Measurements from ENCODE around the gene PACSIN2.
"Not testable (repeated sequence)": the region's sequence is repeated elsewhere in the genome, so short reads cannot be mapped to it uniquely, and the experiment has no call there.

PACSIN2 gene

DNA sequence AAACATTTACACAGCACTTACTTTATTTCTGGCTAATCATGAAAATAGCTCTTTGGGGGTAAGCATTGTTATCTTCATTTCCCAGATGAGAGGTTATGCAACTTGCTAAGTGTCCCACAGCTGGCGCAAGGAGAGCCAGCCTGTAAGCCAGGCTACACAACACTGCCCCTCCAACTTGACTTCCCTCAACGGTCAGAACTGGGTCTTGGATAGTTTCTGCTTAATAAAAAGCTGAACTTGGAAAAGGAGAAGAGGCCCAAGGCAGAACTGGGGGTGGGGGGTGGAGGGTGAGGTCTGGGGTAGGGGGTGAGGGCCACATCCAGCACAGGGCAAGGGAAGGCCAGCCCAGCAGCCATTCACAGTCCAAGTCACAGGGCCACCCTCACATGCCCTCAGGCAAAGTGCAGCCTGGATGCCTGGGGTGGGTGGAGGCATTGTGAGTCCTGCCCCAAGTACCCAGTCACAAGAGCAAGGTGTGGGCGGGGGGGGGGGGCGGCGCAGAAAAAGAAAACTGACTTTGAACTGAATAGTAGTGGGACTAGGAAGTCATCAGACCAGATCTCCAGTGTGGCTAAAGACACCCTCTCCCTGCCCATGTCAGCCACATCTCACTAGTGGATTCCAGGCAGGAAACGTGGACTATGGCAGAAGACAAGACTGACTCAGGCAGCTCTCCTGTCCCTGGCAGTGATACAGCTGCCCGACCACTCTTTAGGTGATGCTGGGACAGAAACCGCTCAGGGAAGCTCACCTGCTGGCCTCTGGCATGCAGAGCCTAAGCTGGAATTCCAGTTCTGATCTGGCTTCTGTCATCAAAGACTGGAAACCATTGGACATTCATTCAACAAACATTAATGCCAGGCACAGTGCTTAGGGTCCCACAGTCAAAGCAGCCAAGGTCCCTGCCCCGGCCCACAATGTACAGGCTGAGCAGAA, 52.4 kb downstream of the PACSIN2 start:
- no peak for DNase-seq

DNA sequence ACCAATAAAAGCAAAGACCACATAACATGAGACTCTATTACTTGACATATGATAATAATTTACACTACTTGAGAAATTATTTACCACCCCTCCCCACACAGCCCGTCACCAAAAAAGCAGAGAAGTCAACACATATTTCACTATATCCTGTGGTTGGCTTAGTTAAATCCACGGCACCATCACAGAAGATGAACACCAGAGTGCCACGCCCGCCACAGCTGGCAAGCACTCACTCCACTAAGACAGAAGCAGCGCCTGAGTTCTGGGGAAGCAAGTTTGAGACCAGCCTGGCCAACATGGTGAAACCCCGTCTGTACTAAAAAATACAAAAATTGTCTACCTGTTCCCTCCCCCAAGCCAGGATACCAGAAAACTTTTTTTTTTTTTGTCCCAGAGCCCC, 53.1 kb downstream of the PACSIN2 start:
- no peak for DNase-seq

DNA sequence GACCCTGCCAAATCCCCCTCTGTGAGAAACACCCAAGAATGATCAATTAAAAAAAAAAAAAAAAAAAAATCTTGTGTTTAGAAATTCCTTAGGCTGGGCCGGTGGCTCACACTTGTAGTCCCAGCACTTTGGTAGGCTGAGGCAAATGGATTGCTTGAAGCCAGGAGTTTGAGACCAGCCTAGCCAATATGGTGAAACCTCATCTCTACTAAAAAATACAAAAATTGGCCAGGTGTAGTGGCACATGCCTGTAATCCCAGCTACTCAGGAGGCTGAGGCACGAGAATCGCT, 53.6 kb downstream of the PACSIN2 start:
- not testable (repeated sequence) for DNase-seq

DNA sequence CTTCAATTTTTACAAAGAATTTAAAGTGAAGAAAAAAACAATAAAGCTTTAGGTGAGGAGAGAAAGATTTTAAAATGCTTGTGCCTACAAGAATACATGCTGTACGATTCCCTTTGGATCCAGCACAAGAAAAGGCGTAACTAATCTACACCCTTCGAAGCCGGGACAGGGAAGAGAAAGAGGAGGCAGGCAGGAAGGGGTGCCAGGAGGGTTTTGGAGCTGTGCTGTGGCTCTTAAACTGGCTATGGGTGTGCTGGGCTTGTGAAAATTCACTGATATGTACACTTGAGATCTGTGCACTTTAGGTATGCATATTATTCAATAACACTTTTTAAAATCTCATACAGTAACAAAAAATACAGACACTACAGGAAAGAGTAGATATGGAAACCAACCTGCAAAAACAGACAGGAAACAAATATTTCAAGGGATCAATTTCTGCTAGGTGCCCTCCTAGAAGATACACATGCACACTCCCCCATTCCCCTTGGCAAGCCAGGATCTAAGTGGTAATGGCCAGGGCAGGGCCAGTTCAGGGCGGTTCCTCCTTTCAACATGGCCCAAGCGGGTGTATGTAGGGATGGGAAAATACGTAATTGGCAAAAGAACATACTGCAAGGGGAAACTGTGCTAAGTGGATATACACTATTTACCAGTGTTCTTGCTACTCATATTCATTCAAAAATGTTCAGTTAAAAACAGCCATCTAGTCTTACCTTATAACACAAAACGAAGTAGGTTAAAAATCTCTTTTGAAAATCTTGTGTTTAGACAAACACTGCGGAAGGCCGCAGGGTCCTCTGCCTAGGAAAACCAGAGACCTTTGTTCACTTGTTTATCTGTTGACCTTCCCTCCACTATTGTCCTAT, 54.2 kb downstream of the PACSIN2 start:
- no peak for DNase-seq

DNA sequence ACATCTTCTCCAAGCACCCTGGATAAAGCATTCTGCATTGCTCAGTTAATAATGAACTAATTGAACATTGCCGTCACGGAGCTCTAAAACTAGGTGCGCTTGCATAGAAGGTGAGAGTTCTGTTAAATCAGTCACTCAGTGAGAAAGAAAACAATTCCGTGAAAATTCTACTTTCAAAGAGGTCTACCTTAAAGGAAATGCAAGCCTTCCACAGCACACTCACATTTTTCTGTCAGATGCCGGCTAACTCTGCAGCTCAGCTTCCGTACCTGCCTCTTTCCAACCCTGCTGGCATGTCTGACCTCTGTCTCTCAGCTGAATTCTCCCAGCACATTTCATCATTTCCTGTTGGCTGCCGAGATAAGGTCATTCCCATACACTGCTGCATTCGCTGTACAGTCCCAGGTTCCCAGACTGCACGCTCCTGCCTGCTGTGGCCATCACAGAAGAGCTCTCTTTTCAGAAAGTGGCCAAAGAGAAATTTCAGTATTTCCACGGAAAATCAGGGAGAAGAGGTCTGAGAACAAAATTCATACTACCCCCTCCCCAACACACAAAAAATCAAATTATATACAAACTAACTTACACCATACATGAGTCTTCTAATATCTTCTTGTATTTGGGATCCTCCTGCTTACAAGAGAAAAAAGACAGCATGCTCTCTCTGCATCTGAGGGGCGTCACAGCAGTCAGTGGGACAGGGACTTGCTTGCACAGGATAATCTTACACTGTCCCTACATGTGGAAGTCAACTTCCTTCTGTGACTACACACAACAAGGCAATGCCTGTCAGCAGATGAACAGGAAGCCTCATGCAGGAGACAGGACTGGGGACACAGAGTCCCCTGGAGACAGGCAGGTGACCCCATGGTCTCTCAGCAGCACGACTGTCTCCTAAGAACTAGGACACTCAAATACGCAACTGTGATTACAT, 55.1 kb downstream of the PACSIN2 start:
- no peak for DNase-seq

DNA sequence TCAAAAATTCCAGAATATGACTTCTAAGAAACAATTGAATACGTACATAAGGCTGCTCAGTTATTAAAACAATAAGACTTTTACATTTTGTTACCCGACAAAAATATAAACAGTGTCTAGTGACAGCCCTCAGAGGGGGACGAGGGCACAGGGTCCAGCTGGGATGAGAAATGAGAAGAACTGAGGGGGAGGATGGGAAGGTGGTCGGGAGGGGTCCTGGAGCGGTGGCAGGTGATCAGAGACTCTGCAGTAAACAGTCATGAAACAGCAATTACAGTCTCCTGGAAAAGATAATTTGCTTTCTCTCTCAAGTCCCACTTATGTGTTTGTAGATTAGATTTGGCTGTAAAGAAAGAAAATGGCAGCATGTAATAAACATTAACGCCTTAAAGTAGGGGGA, 56.0 kb downstream of the PACSIN2 start:
- no peak for DNase-seq

DNA sequence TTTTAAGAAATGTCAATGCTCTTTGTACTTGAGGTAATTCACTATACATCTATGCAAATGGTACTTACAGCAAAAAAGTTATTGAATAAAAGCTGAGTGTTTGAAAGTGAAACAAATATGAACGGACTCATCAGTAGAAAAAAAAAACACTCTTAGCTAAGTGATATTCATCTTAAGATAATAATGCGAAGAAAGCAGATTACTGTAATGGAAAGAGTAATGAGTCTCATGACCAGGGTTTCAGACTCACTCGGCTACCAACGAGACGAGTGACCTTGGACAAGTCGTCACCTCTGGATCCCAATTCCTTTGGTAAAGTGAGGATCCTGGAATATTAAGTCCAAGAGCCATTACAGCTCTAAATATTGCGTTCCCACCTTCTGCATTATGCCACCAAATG, 57.0 kb downstream of the PACSIN2 start:
- no peak for DNase-seq

DNA sequence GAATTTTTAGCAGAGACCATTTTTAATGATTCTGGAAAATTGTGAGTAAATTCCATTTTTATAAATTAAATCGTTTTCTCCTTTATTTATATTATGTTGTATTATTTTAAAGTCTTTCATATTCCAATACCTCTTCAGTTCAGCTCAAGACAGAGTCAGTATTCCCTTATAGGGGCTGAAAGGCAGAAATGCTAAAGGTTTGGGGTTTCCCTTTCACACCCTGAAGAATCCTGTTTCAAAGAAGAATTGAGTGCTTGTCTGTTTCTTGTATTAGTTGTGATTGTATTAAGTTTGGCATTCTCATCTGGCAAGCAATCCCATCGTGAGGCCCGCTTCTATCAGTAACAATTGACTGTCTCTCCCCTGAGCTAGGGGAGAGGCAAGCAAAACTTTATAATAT, 57.4 kb downstream of the PACSIN2 start:
- no peak for DNase-seq

DNA sequence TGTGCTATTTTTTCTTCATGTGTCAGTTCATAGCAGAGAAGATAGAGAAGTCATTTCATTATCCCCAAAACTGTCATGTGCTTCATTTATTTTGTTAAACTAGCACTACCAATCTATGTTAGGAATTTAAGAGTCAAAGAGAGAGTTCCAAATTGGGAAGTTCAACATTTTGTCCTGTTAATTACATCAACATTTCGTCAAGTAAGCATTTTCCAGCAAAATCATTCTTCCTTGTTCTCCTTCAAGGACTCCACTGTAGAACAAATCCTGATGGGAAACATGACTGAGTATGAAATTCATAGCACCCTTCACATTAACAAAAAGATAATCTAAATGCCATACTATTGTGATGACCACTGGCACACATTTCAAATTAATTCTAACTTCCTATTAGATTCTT, 59.1 kb downstream of the PACSIN2 start:
- DNase-seq = no peak

DNA sequence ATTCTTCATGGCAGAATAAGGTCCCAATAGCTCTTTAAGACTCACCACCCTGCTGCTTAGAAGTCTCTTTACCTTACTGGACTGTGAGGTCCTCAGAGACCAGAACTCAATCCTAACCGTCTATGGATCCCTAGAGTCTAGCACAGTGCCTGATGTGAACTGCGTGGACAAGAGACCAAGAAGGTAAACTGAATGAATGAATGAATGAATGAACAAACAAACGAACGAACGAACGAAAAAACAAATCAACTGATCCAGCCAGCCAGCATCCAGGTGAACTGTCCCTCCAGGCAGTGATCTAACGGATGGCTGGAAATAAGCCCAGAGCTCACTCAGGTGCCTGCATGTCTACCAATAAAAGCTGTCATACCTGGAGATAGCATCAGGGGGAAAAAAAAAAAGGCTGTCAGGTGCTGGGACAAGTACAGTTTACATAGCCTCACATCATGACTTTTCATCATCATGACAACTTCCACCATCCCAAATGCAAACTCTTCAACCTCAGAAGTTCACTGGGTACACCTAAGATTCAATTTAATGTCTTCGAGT, 59.8 kb downstream of the PACSIN2 start:
- DNase-seq = no peak

DNA sequence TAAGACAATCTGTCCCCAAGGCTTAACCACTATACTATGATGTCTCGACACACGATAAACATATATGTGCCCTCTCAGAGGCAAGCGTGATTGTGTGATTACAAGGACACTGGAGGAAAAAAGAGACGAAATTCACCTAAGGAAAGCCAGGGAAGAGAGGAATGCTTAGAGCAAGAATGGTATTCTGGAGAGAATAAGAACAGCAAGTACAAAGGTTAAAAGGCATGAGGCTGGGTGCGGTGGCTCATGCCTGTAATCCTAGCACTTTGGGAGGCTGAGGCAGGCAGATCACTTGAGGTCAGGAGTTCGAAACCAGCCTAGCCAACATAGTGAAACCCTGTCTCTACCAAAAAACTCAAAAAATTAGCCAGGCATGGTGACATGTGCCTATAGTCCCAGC, 61.2 kb downstream of the PACSIN2 start:
- DNase-seq = not testable (repeated sequence)

DNA sequence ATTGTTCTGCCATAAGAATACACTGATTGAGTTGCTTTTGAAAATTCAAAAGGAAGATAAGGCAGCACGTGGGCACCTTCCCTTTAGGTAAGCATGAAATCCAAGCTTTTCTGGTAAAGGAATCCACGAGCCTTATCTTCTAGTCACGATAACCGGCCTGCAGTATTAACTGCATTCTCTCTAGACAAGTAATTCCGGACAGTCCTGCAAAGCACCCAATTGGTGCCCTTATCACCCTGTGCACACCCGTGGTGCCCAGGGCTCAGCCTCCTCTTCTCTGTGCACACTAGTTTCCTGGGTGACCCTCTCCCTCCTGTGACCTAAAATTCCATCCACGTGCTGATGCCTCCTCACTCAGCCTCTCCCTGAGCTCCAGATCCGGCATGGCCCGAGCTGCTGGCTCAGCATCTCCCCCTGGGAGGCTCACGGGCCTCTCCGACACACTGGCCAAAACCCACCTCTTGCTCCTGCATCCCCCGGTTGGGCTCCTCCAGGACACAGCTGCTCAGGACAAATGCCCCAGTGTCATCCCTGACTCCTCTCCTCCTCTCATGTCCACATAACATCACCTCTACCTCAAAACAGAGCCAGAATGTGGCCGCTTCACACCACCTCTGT, 63.7 kb downstream of the PACSIN2 start:
- DNase-seq = no peak

DNA sequence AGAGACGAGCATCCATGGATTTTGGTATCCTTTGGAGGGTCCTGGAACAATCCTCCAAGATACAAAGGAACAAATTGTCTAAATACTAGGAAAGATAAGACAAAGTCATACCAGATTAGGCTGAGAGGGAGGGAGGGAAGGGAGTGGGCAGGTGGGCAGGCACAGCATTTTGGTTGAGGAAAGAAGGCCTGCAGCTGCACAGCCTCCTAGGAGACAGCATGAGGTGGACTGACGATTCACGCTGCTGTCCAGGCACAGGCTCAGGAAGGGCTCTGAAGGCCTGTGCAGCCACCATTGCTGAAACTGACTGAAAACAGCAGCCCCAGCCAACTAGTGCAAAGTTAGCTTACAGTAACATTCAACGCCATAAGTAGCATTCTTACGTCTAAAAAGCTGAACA, 64.7 kb downstream of the PACSIN2 start:
- no peak for DNase-seq

DNA sequence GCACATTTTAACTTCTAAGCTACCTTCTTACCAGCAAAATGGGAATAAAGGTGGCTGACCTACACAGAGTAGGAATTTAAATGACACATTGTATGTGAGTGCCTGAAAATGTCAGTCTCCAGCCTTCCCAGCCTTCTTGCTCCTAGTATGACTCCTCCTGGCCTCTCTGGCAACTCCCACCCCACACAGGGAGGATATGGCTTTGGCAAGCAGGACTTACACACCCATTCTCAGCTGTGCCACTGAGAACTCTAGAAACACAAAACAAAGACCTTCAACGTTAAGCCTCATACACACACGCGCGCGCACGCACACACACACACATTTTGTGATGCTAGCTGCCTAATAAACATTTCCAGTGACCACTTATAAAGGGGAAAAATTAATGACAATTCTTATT, 65.8 kb downstream of the PACSIN2 start:
- no peak for DNase-seq

DNA sequence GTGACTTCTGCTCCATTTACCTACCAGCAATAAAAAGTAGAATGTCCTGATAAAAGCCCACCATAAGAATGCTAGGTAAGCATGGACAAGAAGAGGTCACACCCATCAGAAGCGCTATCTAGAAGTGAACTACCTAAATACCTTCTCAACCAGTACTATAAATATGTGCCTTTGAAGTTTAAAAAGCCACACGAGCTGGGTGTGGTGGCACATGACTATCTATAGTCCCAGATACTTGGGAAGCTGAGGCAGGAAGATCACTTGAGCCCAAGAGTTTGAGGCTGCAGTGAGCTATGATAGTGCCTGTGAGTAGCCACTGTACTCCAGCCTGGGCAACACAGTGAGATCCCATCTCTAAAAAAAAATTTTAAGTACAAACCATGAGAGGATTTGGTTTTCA, 66.7 kb downstream of the PACSIN2 start:
- no peak for DNase-seq

DNA sequence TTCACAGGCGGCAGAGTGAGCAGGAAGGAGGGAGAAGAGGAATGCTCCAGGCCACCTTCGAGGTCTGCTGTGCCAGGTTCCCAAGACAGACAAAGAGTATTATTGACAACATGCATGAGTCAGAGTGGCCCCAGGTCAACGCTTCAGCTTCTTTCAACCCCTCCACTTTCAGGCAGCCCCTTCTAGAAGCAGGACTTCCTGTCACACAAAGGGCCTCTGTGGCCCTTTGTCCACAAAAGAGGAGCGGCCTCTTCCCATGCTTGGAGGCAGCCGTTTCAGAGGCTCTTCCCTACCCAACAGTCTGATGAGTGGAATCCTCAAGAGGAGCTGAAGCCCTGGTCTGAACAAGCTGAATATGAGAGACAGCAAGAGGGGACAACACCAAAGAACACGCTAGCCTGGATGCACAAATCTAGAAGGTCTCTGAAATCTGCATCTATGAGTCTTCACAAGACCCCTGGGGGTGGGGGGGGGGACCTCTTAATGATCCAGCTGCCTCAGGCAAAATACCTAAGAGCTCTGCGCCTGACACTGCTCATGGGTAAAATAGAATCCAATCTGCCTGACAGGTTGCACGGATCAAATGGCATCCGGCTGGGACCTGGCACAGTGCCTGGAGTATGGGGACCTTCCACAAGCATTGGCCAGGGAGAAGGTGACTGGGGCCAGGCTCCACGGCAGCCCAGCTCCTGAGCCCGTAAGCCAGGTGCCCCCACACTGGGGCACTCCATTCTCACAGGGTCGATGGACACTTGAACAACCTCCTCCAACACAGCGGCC, 67.5 kb downstream of the PACSIN2 start:
- DNase-seq = no peak

DNA sequence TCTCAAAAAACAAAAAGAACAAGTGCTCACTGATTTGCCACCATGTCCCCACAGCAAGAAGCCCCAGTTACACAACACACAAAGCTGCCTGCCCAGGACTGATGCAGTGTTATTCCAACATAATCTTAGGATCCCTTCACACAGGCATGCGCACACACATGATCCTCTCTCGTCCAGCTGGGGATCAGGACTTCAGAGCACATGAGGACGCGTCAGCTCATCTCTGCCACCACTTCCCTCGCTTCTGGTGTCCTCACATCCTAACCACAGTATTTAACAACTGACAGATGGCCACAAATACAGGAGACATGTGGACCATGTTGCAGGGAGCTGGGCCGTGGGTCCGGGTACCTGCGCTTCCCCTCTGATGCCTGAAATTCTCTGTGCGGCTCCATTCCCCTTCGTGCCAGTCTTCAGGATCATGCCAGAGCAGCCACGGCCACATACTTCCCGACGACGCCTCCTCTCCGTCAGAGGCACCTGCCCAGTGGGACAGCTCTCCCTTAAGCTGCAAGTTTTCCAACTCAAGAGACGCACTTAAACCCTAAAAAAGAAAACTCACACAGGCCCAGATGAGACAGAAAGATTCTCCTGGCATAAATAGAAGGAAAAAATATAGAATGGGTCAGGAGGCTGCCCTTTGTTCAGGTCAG, 68.3 kb downstream of the PACSIN2 start:
- DNase-seq = no peak

DNA sequence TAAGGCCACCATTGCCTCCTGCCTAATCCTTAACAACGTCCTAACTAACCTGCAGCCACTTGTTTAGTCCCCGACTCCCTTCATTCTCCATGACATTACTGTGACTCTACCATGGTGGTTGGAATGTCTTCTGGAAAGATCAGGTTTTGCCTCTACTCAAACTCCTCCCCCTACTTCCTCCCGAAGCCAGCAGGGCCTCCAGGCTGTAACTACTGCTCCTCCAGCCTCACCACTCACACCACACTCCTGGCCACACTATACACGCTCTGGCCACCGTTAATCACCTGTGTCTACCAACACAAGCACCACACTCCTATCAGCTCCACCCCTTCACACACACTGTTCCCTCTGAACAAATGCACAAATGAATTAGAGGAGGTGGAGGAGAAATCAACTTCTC, 69.2 kb downstream of the PACSIN2 start:
- DNase-seq = no peak

DNA sequence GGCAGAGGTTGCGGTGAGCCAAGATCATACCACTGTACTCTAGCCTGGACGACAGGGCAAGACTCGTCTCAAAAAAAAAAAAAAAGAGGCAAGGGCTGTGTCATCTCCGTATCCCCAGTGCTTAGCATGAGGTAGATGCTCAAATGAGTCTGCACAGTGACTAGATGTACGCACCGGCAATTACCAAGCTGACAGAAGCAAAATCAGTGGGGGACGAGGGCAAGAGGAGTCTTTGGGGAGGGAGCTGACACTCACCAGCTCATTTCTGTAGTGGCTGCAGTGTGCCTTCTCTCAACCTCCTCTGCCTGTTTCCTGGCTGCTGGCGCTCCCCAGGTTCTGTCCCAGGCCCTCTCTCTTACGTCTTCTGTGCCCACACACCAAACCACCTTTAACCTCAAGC, 69.9 kb downstream of the PACSIN2 start:
- DNase-seq = no peak

DNA sequence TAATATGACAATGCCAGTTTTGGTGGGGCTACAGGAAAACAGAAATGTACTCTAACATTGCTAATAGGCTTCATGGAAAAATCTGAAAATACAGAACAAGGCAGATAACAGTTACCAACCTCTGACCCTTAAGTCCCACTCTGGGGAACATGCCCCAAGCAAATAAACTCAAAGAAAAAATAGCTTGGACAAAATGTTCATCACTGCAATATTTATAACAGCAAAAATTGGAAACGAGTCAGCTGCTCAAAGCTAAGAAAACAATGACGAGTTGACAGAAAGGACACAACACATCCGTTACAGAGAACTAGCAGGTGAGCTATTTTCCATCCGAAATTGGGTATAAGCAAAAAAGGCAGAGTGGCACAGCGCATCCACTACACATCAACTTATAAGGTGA, 70.5 kb downstream of the PACSIN2 start:
- no peak for DNase-seq

DNA sequence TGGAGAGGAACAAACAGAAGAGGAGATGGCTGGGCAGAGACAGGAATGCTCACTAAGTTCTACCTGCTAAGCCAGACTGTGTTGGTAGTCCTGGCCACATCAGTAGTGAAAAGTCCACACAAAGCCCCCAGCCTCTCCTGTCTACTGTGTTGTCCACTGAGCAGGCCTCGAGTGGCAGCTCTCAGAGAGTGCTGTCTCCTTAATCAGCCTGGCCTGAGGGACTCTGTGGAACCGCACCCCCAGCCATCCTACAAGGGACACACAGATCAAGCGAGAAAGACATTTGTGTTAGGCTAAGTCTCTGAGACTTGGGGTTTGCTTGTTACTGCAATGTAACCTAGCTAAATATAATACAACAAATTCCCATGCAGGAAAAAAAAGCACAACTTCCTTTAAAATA, 71.0 kb downstream of the PACSIN2 start:
- DNase-seq = no peak

All from activated CD4-positive, alpha-beta T cell treated with anti-CD3 and anti-CD28 coated beads for 1 hour (primary cell).